Limb (tissue), 2 donors: ENCODE results near the gene KIF26B.
A peak's percentile ranks its signal among the peaks of the same experiment; 100 is the strongest.

Source experiments
- DNase-seq, 2 donors: peaks; one replicate each; pipeline ENCODE4 v3.0.0-alpha.2; 2016; ENCODE audit errors: extremely low spot score in 2 of 2

Gene KIF26B

GRCh38 chr1:245493029-245493428 is 338.2 kb downstream of the KIF26B start:
- DNase-seq: no peak

GRCh38 chr1:245495681-245496080 is 340.9 kb downstream of the KIF26B start:
- no peak for DNase-seq

DNA sequence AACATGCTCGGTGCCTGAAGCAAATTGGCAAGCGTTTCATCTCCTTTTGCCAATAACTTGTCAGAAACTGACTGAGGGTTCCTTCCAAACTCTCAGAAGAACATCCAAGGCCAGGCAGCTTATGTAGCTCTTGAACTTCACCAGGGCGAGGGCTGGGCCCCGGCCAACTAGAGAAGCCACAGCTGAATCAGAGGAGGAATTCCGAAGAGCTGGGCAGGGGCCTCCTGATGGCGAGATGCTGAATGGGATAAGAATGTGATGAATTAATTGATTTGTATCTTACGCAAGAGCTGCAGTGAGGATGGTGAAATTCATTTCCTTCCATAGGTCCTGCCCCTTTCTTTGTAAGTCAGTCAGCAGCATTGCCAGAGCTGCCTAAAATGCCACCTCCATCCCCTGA is 345.8 kb downstream of the KIF26B start:
- no peak for DNase-seq

DNA sequence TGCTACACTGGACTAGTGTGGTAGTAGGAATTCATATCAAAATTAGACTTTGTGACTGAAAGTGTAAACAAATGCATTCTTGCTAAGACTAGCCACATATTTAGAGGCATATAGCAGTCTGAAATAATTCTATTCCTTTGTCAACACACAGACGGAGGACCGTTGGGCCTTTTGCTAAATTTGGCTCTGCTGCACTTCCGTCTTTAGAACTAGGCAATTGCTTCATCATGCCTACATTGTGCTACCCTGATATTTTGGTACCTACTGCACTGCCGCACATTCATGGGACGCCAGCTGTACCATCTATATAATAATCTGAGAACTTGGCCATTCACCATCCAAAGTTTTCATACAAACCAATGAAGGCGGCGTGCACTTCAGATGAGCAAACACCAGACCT is 346.8 kb downstream of the KIF26B start:
- no peak for DNase-seq

DNA sequence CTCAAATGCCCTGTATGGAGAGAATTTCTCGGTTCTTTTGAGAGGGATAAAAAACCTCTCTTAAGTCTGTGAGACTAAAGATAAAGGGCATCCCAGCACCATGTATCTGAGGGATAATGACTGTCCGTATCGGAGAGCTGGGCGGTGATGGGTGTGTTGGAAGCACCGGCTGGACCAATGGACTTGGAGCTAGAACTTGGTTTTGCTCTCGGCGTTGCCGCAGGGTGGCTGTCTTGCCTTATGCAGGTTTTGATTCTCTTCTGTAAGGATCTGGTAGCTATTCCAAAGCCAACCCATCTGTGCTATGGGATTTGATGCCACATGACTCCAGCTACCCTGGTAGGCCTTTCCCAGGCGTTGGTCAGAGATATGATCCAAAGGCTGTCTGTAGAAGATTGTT is 348.8 kb downstream of the KIF26B start:
- no peak for DNase-seq

- no peak for DNase-seq
Observed at GRCh38 chr1:245510144-245510543, 355.4 kb downstream of the KIF26B start.

DNA sequence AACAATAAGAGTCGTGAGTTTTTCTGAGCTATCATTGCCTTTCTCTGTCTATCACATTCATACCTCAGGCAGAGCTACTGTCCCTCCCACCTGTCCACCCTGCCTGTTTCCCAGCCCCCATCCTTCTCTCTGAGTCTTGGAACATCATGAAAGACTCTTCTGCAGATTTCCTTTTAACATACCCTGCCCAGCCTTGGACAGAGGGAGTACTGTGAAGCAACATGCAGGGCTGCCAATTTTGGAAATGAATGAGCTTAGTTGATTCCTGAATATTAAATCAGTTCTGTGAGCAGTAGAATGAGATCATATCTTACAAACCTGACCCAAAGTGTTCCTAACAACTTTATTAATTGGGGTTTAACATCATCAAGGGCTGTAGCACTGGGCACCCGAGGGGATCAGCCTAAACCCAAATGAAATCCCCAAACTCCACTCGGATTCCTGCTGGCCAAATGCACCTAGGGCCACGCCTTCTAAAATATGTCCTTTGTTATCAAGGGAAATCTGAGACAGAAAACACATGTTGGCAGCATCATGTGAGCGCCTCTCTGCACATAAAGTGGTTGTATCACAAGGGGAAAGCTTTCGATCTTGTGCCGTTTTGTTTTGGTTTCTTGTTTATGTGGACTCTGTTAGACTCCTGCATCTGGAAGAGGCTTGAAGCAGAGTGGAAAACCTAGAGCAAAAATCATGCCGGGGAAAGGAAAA is 357.6 kb downstream of the KIF26B start:
- peak in 1 of 2 donors; percentile 28 for DNase-seq

DNA sequence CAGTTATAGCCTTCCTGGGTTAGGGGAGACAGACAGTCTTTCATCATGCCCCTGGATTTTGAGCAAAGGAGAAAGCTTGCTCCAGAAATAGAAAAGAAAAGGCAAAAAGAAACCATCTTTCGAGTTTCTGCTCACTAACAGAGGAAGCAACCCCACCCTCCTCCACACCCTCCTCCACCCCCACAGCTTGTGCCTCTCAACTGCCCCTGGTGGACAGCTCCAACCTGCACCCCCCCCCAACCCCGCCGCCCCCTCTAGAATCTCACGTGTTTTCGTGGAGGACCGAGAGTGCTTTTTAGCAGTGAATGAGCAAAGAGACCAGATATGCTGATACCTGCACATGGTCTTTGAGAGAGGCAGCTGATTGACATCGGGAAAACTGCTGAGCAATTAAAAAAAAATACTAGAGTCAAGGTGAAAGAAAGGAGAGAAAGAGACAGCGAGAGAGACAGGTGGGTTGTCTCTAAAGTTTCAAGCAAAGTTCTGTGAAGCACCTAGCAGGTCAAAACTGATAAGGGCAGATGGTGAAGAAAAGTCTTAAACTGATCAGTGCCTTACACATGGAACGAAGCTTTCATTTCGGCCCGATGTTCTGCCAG is 358.3 kb downstream of the KIF26B start:
- DNase-seq: peak in 1 of 2 donors; percentile 52

DNA sequence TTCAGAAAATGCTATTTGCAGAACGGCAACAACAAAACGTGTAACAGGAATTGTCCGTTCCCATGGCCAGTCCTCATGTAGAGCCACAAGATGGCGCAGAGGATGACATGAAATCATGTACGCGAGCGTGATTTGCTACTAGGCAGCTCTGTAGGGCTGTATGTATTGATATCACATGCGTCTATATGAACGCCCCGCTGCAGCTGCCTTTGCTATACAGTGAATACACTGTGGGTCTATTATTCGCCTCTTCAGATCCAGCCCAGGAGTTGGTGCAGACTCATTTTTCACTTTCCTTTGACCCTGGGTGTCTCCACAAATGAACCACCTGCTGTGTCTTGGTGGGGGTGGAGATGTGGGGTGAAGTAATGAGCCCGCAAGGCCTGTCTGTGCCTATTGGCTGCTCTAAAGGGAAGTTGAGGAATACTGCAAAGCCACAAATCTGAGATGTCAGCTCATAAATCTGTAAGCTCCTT is 361.5 kb downstream of the KIF26B start:
- no peak for DNase-seq

DNA sequence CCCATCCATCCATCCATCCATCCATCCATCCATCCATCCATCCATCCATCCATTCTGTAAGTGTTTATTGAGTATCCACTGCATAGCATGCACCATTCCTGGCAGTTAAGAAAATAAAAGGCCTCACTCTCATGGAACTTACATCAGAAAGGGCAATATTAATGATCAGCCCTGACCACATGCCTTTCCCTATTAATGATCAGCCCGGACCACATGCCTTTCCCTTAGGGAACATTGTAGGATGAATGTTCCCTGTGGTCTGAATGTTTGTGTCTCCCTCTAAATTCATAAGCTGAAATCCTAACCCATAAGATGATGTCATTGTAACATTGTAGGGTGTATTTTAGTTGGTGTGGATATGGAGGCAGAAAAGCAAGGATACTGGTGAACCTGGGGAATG is 365.8 kb downstream of the KIF26B start:
- DNase-seq: no peak

DNA sequence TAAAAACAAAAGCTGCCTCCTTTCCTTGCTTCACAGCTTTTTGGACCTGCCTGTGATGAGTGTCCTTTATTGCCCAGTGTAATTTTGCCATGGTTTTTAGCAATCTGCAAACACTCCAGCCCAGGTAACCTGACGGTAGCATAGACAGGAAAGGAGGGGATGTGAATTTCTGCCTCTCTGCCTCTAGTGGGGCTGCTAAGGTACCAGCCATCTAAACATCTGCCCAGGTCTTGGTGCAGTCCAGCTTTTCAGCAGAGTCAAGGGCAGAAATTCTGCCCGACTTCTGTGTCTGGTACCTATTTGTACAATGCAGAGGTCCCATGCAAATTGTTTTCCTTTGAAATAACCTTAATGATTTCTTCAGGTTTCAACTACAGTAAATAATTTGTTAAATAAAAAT is 371.4 kb downstream of the KIF26B start:
- DNase-seq: no peak

DNA sequence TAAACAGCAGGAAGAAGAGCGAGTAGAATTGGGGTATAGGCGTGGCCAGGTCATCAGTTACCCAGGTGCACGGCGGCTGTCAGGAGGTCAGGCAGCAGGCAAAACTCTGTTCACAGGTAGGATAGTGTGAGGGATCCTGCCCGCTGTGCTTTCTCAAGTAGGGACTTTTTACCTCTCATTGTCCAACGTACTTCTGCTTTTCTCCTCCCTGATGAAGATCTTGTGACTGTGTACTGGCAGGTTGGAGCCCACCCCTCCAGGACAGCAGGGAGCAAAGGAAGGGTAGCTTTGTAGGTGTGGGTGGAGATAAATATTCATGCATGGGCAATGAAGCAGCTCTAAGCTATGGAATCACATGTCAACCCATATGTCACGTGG is 373.5 kb downstream of the KIF26B start:
- DNase-seq: no peak

DNA sequence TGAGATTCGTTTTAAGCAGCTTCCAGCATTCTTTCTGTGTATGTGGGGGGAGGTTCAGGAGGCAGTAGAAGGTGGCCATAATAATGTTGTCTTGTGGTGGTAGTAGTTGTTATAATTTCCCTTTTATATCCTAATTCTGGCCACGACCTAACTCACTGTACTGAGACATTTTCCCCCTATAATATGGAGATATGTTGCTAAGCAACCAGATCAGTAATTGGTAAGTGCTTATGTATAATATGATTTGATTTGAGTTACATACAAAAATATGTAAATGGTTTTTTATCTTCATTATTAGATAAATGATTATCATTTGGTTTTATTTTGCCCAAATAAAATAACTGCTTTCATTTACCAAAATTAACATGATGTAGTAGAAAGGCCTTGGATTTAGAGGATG is 376.2 kb downstream of the KIF26B start:
- no peak for DNase-seq

GRCh38 chr1:245537992-245538391 is 383.2 kb downstream of the KIF26B start:
- DNase-seq: no peak

DNA sequence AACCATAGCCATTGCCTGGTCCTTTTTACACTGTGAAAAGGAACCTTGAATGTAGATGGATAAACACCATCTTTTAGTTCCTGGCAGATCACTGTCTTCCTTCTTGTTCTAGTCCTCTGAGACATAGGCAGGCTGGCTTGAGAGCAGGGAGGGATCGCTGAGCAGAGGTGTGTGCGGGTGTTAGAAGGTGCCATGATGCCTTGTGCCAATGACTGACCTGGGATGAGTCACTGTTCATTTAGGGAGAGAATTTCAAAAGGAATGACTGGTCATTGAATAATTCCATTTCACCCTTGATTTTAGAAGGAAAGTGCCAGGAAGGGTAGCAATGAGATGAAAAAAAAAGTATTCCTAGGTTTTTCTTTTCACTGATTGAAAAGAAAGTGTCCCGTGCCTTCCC is 383.9 kb downstream of the KIF26B start:
- no peak for DNase-seq

- no peak for DNase-seq
Observed at GRCh38 chr1:245541369-245541768, 386.6 kb downstream of the KIF26B start.

DNA sequence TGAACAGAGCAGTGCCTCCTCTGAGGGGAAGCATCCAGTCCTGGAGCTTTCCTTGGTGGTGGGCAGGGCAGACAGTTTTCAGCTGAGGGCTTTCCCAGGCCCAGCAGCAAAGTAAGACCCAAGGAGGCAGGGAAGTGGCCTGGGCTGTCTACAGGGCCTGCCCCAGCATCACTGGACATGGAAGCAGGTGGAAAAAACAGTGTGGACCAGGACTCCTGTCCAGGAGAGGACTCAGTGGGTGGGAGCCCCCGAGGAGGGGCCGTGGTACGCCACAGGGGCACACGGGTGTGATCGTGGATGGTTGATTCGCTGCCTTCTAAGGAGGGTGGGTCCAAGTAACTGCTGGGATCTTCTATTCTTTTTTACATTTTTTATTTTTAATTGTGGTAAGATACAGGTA is 387.6 kb downstream of the KIF26B start:
- DNase-seq: no peak

GRCh38 chr1:245544236-245544635 is 389.5 kb downstream of the KIF26B start:
- DNase-seq: no peak

DNA sequence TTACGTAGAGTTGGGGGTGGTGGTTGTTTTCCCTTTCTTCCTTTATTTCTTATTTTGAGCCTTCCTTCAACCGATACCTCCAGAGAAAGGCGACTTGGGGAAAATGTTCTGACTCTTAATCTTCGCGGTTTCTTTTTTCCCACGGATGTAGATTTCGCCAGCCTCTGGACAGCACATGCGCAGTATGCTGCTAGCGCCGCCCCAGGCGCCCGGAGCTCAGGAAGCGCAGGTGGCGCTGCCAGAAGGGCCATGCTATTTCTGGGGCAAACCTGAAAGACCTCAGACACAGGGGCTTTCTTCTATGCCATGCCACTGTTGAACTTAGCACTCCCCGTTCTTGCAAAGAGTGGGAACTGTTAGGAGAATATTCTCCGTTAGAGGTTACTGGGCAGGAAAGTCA is 392.1 kb downstream of the KIF26B start:
- DNase-seq: no peak

DNA sequence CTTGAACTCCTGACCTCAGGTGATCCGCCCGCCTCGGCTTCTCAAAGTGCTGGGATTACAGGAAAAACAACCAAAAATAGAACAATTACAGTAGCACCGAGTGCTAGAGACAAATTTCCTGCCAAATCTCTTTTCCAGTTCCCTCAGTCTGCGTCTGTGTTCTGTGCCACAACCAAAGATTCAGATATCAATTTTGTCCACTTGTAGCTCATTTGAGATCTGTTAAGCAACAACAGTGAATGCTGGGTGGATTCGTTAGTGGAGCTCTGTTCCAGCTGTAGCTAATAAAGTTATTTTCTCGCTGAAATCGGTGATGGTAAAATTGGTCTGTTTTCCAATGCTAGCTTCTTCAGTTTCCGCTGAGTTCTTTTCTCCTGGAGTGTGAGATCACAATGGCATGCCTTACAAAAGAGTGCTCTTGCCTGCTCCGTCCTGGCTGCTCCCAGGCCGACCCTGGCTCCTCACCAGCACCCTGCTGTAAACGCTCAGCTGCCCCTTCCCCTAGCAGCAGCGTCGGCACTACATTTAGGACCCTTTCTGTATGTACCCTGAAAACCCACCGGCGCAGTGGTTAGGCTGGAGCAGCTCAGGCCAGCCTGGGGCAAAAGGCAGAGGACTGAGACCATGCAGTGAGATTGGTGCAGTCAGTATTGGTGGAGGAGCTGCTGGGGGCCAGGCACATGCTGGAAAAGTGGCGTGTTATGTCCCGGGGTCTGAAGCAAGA is 395.4 kb downstream of the KIF26B start:
- DNase-seq: no peak

DNA sequence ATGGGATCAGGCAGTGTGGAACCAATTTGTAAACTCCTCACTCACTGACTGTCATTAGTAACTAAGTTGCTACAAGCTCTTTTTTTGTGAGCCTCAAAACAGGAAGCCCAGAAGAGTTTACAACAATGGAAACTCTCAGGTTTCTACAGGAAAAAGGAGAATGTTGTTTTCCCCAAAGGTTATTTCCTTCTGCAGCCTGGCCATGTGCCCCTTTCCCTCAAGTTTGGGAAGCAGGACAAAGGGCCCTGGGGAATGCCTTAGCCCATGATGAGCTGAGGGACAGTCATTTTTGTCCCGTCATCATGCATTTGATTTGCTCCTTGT is 395.9 kb downstream of the KIF26B start:
- no peak for DNase-seq

- DNase-seq: no peak
Observed at GRCh38 chr1:245551536-245551935, 396.8 kb downstream of the KIF26B start.

DNA sequence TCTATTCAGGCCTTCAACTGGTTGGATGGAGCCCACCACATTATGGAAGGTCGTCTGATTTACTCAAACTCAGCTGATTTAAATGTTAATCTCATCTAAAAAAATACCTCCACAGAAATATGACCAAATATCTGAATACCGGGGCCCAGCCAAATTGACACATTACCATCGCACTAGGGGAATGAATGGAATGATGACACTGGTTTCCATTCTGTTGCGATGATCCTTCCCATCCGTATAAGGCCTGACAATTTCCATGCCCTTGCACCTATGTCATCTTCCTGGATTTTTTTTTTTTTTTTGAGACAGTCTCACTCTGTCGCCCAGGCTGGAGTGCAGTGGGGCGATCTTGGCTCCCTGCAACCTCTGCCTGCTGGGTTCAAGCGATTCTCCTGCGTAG is 397.5 kb downstream of the KIF26B start:
- no peak for DNase-seq
